Measurements from ENCODE around the gene OTX2.
A peak's percentile ranks its signal among the peaks of the same experiment; 100 is the strongest.

The OTX2 gene

DNA sequence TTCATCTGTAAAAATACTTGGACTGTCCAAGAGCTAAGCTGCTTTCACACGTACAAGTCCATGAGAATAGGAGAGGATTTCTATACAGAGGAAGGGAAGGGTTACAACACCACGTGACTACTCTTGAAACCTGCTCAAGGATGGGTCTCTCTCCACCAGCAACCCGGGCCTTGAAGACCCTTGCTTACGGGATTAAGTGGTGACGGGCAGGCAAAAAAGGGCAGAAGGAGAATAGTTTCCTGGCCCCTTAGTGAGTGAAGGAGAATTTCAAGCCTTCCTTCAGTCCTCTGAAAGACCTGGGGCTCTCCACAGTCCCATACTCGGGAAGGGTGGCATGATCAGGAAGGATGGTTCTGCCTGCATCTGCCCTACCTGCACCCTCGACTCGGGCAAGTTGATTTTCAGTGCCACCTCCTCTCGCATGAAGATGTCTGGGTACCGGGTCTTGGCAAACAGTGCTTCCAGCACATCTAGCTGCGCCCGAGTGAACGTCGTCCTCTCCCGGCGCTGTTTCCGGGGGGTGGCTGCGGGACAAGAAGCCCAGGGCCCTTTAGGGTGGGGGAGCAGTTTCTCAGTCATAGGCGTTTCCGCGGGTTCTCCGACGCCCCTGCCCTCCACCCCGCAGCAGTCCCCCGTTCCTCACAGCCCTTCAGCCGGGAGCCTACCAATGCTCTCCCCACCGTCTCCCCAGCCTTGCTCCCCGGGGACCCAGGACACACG, 6.3 kb downstream of the OTX2 start:
- no peak for DNase-seq (ENCODE audit: low spot score)

DNA sequence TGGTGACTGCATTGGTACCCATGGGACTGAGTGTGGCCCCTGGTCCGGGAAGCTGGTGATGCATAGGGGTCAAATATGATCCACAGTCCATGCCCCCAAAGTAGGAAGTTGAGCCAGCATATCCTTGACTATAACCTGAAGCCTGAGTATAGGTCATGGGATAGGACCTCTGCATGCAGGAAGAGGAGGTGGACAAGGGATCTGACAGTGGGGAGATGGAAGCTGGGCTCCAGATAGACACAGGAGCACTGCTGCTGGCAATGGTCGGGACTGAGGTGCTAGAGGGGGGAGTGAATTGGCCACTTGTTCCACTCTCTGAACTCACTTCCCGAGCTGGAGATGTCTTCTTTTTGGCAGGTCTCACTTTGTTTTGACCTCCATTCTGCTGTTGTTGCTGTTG, 8.4 kb downstream of the OTX2 start:
- TF ChIP-seq, protein P1, sequence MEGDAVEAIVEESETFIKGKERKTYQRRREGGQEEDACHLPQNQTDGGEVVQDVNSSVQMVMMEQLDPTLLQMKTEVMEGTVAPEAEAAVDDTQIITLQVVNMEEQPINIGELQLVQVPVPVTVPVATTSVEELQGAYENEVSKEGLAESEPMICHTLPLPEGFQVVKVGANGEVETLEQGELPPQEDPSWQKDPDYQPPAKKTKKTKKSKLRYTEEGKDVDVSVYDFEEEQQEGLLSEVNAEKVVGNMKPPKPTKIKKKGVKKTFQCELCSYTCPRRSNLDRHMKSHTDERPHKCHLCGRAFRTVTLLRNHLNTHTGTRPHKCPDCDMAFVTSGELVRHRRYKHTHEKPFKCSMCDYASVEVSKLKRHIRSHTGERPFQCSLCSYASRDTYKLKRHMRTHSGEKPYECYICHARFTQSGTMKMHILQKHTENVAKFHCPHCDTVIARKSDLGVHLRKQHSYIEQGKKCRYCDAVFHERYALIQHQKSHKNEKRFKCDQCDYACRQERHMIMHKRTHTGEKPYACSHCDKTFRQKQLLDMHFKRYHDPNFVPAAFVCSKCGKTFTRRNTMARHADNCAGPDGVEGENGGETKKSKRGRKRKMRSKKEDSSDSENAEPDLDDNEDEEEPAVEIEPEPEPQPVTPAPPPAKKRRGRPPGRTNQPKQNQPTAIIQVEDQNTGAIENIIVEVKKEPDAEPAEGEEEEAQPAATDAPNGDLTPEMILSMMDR (IDR thresholded peaks at IDR 0.05; ENCODE audit: extremely low read depth, insufficient read depth, missing control alignments), result no peak
- in situ Hi-C loops (cut with MboI; ENCODE audit: low pct_unique_long_range_greater_than_20kb, low sequenced_read_pairs, unreplicated experiment), result no loop called here
- DNase-seq (ENCODE audit: low spot score), result no peak

More for the DNA sequence above, 6.3 kb downstream of the OTX2 start:
- in situ Hi-C loops (cut with MboI; ENCODE audit: low pct_unique_long_range_greater_than_20kb, low sequenced_read_pairs, unreplicated experiment), result no loop called here
- TF ChIP-seq, protein P1 (IDR thresholded peaks at IDR 0.05; ENCODE audit: extremely low read depth, insufficient read depth, missing control alignments), result no peak

DNA sequence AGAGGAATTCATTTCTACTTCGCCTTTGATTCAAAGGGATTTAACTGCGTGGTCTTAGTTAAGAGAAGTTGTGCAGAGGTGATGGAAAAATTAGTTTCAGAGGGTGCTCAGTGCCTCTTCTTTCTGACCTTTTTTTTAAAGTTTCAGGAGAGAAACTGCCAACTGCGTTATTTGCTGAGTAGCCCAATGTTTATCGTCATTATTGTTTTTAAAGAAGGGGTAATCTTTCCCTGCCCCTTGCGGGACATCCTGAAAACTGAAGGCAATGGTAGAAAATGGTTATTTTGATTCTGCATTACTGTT, 11.0 kb downstream of the OTX2 start:
- in situ Hi-C loops (cut with MboI; ENCODE audit: low pct_unique_long_range_greater_than_20kb, low sequenced_read_pairs, unreplicated experiment), result no loop called here
- DNase-seq (ENCODE audit: low spot score), result peak; percentile 2
- TF ChIP-seq, protein P1 (IDR thresholded peaks at IDR 0.05; ENCODE audit: extremely low read depth, insufficient read depth, missing control alignments), result no peak

DNA sequence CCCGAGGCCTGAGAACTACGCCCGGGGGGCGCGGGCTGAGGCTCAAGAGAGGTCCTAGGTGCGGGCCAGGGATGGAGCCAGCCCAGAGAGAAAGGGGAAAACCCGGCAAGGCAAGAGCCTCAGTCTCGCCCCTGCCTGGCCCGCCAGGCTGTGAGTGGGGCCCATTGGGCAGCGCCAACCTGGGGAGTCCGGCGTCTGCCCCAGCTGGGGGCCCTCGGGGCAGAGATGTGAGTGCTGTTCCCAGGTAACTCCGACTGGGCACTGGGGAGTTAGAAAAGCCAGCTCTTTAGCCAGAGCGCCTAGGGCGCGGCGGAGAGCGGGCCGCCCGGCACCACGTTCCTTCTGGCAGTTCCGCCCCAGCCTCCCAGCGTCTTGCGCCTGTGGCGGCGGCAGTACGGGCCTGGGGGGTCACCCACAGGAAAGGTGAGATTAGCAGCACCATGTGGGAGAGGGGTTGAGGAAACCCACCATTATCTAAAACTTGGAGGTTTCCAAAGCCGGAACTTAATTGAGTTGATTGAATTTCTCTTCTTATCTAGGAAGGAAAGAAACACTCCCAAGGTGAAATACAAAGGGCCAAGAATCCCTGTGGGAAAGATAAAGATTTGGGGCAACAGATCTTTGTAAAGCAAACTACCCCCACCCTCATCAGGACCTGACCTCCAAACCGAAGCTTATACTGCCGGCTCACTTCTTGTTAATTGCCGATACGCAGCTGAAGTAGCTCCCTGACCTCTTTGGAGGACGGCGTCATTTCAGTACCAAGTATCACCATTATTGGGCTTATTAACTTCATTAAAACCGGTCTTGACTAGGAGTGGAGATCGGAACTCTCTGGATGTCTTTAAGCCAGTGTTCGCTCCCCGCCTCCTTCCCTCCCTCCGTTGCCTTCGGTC, 11.6 kb downstream of the OTX2 start:
- TF ChIP-seq, protein P1 (IDR thresholded peaks at IDR 0.05; ENCODE audit: extremely low read depth, insufficient read depth, missing control alignments), result no peak
- peak; percentile 17 for DNase-seq (ENCODE audit: low spot score)
- in situ Hi-C loops (cut with MboI; ENCODE audit: low pct_unique_long_range_greater_than_20kb, low sequenced_read_pairs, unreplicated experiment), result no loop called here

DNA sequence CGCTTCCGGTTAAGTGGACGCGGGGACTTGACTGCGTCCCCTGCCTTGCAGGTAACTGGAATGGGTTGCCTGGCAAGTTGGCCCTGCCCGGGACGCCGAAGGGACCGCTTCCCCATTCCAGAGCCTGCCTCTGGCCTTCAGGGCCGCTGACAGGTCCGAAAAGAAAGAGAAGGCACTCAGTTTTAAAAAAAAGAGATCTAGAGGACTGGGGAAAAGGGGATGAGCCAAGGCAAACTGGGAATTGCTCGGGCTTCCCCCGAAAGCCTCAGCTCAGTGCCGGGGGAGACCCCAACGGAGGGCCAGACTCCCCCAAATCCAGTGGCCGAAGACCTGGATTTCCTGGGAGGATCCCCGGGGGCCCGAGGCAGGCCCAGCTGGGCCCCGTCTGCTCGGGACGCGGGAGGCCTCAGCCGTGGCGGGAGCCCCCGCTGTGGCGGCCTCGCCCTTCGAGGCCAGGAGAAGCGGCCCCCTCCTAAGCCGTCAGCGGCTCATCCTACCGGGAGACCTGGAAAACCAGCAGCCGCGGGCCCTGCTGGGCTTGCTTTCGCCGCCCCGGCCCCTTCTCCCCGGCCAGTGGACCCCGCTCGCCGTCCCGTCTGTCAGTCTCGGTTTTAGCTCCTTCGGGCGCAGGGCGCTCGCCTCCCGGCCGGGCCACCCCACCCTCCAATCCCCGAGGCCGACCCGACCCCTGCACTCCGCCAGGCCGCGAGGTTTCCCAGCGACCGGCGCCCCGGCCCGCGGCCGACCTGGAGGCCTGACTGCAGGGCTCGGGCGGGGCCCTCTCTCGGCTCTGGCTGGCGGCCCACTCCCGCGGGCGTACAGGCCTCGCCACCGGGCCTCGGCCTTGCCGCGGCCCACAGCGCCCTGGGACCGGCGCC, 12.5 kb downstream of the OTX2 start:
- TF ChIP-seq, protein P1 (IDR thresholded peaks at IDR 0.05; ENCODE audit: extremely low read depth, insufficient read depth, missing control alignments), result no peak
- peak; percentile 31 for DNase-seq (ENCODE audit: low spot score)
- in situ Hi-C loops (cut with MboI; ENCODE audit: low pct_unique_long_range_greater_than_20kb, low sequenced_read_pairs, unreplicated experiment), result no loop called here

DNA sequence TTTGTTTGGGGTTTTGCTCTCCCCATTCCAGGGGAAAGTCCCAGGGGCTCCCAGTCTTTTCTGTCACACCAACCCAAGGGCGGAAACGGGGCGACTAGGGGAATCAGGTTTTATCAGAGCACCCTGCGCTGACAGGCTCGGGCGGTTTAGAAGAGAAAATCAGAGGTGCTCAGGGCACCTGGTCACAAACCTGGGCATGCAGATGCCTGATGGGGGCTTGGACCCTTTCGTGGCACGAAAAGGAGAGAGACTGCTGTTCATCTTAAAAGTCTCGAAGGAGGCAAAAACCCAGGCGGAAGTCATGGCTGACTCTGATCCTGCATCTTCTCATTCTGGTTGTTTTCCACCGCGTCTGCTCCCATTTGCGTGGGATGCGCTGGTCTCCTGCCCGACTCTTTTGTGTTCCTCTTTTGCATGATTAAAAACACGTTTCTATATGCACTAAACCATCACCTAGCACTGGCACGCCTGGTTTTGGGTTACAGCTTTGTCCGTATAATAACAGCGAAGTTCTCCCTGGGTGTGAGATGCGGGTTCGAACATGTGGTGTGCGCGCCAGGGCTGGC, 13.2 kb downstream of the OTX2 start:
- peak; percentile 28 for DNase-seq (ENCODE audit: low spot score)

More for the DNA sequence above, 13.2 kb downstream of the OTX2 start:
- in situ Hi-C loops (cut with MboI; ENCODE audit: low pct_unique_long_range_greater_than_20kb, low sequenced_read_pairs, unreplicated experiment), result no loop called here
- TF ChIP-seq, protein P1 (IDR thresholded peaks at IDR 0.05; ENCODE audit: extremely low read depth, insufficient read depth, missing control alignments), result no peak
